ENCODE measurements around the gene MUC5B.

The MUC5B gene

GRCh38 chr11:1255151-1255550, 32.3 kb downstream of the MUC5B start:
- no peak for TF ChIP-seq GATA3 (IDR thresholded peaks at IDR 0.05; ENCODE audit: low read depth, low read length)
- no peak for TF ChIP-seq GATA2 (IDR thresholded peaks at IDR 0.05; ENCODE audit: low read depth, low read length)

GRCh38 chr11:1256257-1257045, 33.6 kb downstream of the MUC5B start:
- no peak for TF ChIP-seq GATA3 (IDR thresholded peaks at IDR 0.05; ENCODE audit: low read depth, low read length)
- TF ChIP-seq GATA2 (IDR thresholded peaks at IDR 0.05; ENCODE audit: low read depth, low read length) = no peak

- TF ChIP-seq GATA2 (IDR thresholded peaks at IDR 0.05; ENCODE audit: low read depth, low read length) = no peak
Observed at GRCh38 chr11:1257366-1257765, 34.5 kb downstream of the MUC5B start.

- TF ChIP-seq GATA2 (IDR thresholded peaks at IDR 0.05; ENCODE audit: low read depth, low read length) = no peak
- TF ChIP-seq GATA3 (IDR thresholded peaks at IDR 0.05; ENCODE audit: low read depth, low read length) = no peak
Observed at GRCh38 chr11:1257916-1258315, 35.0 kb downstream of the MUC5B start.

GRCh38 chr11:1258401-1259075, 35.7 kb downstream of the MUC5B start:
- TF ChIP-seq GATA3 (IDR thresholded peaks at IDR 0.05; ENCODE audit: low read depth, low read length) (no peak), GATA2 (IDR thresholded peaks at IDR 0.05; ENCODE audit: low read depth, low read length) (no peak)

- TF ChIP-seq GATA3 (IDR thresholded peaks at IDR 0.05; ENCODE audit: low read depth, low read length) = no peak
- no peak for TF ChIP-seq GATA2 (IDR thresholded peaks at IDR 0.05; ENCODE audit: low read depth, low read length)
Observed at GRCh38 chr11:1259076-1259461, 36.2 kb downstream of the MUC5B start.

GRCh38 chr11:1259561-1259960, 36.7 kb downstream of the MUC5B start:
- TF ChIP-seq GATA3 (IDR thresholded peaks at IDR 0.05; ENCODE audit: low read depth, low read length) (no peak), GATA2 (IDR thresholded peaks at IDR 0.05; ENCODE audit: low read depth, low read length) (no peak)

GRCh38 chr11:1260023-1260501, 37.2 kb downstream of the MUC5B start:
- no peak for TF ChIP-seq GATA2 (IDR thresholded peaks at IDR 0.05; ENCODE audit: low read depth, low read length)
- no peak for TF ChIP-seq GATA3 (IDR thresholded peaks at IDR 0.05; ENCODE audit: low read depth, low read length)

GRCh38 chr11:1260620-1261019, 37.8 kb downstream of the MUC5B start:
- TF ChIP-seq GATA2 (IDR thresholded peaks at IDR 0.05; ENCODE audit: low read depth, low read length) (no peak), GATA3 (IDR thresholded peaks at IDR 0.05; ENCODE audit: low read depth, low read length) (no peak)

GRCh38 chr11:1261241-1262071, 38.6 kb downstream of the MUC5B start:
- TF ChIP-seq GATA3 (IDR thresholded peaks at IDR 0.05; ENCODE audit: low read depth, low read length) = no peak
- no peak for TF ChIP-seq GATA2 (IDR thresholded peaks at IDR 0.05; ENCODE audit: low read depth, low read length)

GRCh38 chr11:1262172-1263006, 39.5 kb downstream of the MUC5B start:
- TF ChIP-seq GATA3 (IDR thresholded peaks at IDR 0.05; ENCODE audit: low read depth, low read length) = no peak
- TF ChIP-seq GATA2 (IDR thresholded peaks at IDR 0.05; ENCODE audit: low read depth, low read length) = no peak

- no peak for TF ChIP-seq GATA2 (IDR thresholded peaks at IDR 0.05; ENCODE audit: low read depth, low read length)
- no peak for TF ChIP-seq GATA3 (IDR thresholded peaks at IDR 0.05; ENCODE audit: low read depth, low read length)
Observed at GRCh38 chr11:1263010-1263409, 40.1 kb downstream of the MUC5B start.

GRCh38 chr11:1267441-1268100, 44.7 kb downstream of the MUC5B start:
- no peak for TF ChIP-seq GATA2 (IDR thresholded peaks at IDR 0.05; ENCODE audit: low read depth, low read length)
- TF ChIP-seq GATA3 (IDR thresholded peaks at IDR 0.05; ENCODE audit: low read depth, low read length) = no peak
